HEK293 (cell line): Measurements from ENCODE around the gene PODXL2.

Source experiments
- GFI1B ChIP-seq: fragments of 450-650 bp; formaldehyde crosslinking; IDR thresholded peaks from 2 replicates; pipeline ENCODE4 v1.5.1; 2016; ENCODE audit warnings: missing biosample characterization, missing genetic modification characterization
- MZF1 ChIP-seq: fragments of 450-650 bp; formaldehyde crosslinking; IDR thresholded peaks from 2 replicates; pipeline ENCODE4 v1.5.1; 2017; ENCODE audit warnings: missing biosample characterization, missing genetic modification characterization, borderline replicate concordance
- RBAK ChIP-seq: fragments of 450-650 bp; formaldehyde crosslinking; IDR thresholded peaks from 2 replicates; pipeline ENCODE4 v1.5.1; 2016; ENCODE audit warnings: missing biosample characterization, missing genetic modification characterization
- REPIN1 ChIP-seq: fragments of 450-650 bp; formaldehyde crosslinking; IDR thresholded peaks from 2 replicates; pipeline ENCODE4 v1.5.1; 2017; ENCODE audit warnings: missing biosample characterization, missing genetic modification characterization, low read depth
- SALL2 ChIP-seq: fragments of 450-650 bp; formaldehyde crosslinking; IDR thresholded peaks from 2 replicates; pipeline ENCODE4 v1.5.0; 2017; ENCODE audit warnings: missing biosample characterization, mild to moderate bottlenecking, missing genetic modification characterization, borderline replicate concordance
- ZBTB17 ChIP-seq: fragments of 450-650 bp; formaldehyde crosslinking; IDR thresholded peaks from 2 replicates; pipeline ENCODE4 v1.5.1; 2016; ENCODE audit warnings: missing biosample characterization, missing genetic modification characterization
- ZFHX2 ChIP-seq: fragments of 450-650 bp; formaldehyde crosslinking; conservative IDR thresholded peaks from 2 replicates; pipeline ENCODE4 v1.5.1; 2016; ENCODE audit warnings: missing biosample characterization, missing genetic modification characterization
- ZNF169 ChIP-seq: fragments of 450-650 bp; formaldehyde crosslinking; IDR thresholded peaks from 2 replicates; pipeline ENCODE4 v1.5.1; 2016; ENCODE audit warnings: missing biosample characterization, missing genetic modification characterization
- ZNF175 ChIP-seq: fragments of 450-650 bp; formaldehyde crosslinking; IDR thresholded peaks from 2 replicates; pipeline ENCODE4 v1.5.1; 2016; ENCODE audit warnings: missing biosample characterization, missing genetic modification characterization
- ZNF2 ChIP-seq: fragments of 450-650 bp; formaldehyde crosslinking; IDR thresholded peaks from 2 replicates; pipeline ENCODE4 v1.5.1; 2016; ENCODE audit warnings: missing biosample characterization, missing genetic modification characterization
- ZNF214 ChIP-seq: fragments of 450-650 bp; formaldehyde crosslinking; IDR thresholded peaks from 2 replicates; pipeline ENCODE4 v1.5.1; 2017; ENCODE audit warnings: missing biosample characterization, mild to moderate bottlenecking, missing genetic modification characterization, borderline replicate concordance
- ZNF239 ChIP-seq: fragments of 450-650 bp; formaldehyde crosslinking; IDR thresholded peaks from 2 replicates; pipeline ENCODE4 v1.5.1; 2016; ENCODE audit warnings: missing biosample characterization, missing genetic modification characterization
- ZNF302 ChIP-seq: fragments of 450-650 bp; formaldehyde crosslinking; IDR thresholded peaks from 2 replicates; pipeline ENCODE4 v1.5.1; 2016; ENCODE audit warnings: missing biosample characterization, missing genetic modification characterization, low read depth
- ZNF311 ChIP-seq: fragments of 450-650 bp; formaldehyde crosslinking; IDR thresholded peaks from 2 replicates; pipeline ENCODE4 v1.5.1; 2017; ENCODE audit warnings: missing biosample characterization, missing genetic modification characterization, borderline replicate concordance
- ZNF529 ChIP-seq: fragments of 450-650 bp; formaldehyde crosslinking; IDR thresholded peaks from 2 replicates; pipeline ENCODE4 v1.5.1; 2017; ENCODE audit warnings: missing genetic modification characterization, missing biosample characterization; ENCODE audit not compliant: insufficient replicate concordance
- ZNF530 ChIP-seq: fragments of 450-650 bp; formaldehyde crosslinking; IDR thresholded peaks from 2 replicates; pipeline ENCODE4 v1.5.1; 2016; ENCODE audit warnings: low read depth, missing biosample characterization, missing genetic modification characterization
- ZNF596 ChIP-seq: fragments of 450-650 bp; IDR thresholded peaks from 2 replicates; pipeline ENCODE4 v1.5.0; 2018; ENCODE audit warnings: missing biosample characterization, mild to moderate bottlenecking, missing genetic modification characterization, moderate library complexity
- ZNF610 ChIP-seq: fragments of 450-650 bp; formaldehyde crosslinking; IDR thresholded peaks from 2 replicates; pipeline ENCODE4 v1.5.1; 2016; ENCODE audit warnings: missing biosample characterization, missing genetic modification characterization, borderline replicate concordance
- ZNF658 ChIP-seq: fragments of 450-650 bp; formaldehyde crosslinking; IDR thresholded peaks from 2 replicates; pipeline ENCODE4; 2016; ENCODE audit warnings: missing biosample characterization, missing genetic modification characterization
- TF ChIP-seq, protein P1 (sequence below): fragments of 450-650 bp; formaldehyde crosslinking; IDR thresholded peaks from 2 replicates; pipeline ENCODE4 v1.5.1; 2016; ENCODE audit warnings: missing biosample characterization, missing genetic modification characterization
- TF ChIP-seq, protein P2 (sequence below): fragments of 450-650 bp; formaldehyde crosslinking; IDR thresholded peaks from 2 replicates; pipeline ENCODE4 v1.5.1; 2016; ENCODE audit warnings: missing biosample characterization, missing genetic modification characterization
- TF ChIP-seq, protein P3 (sequence below): fragments of 450-650 bp; formaldehyde crosslinking; IDR thresholded peaks from 2 replicates; pipeline ENCODE4 v1.5.1; 2016; ENCODE audit warnings: missing biosample characterization, missing genetic modification characterization
- TF ChIP-seq, protein P4 (sequence below): fragments of 450-650 bp; formaldehyde crosslinking; IDR thresholded peaks from 2 replicates; pipeline ENCODE4 v1.5.1; 2016; ENCODE audit warnings: missing biosample characterization, missing genetic modification characterization, borderline replicate concordance
- TF ChIP-seq, protein P5 (sequence below): fragments of 450-650 bp; formaldehyde crosslinking; IDR thresholded peaks from 2 replicates; pipeline ENCODE4 v1.5.1; 2017; ENCODE audit warnings: missing biosample characterization, missing genetic modification characterization
- TF ChIP-seq, protein P6 (sequence below): fragments of 450-650 bp; formaldehyde crosslinking; IDR thresholded peaks from 2 replicates; pipeline ENCODE4 v1.5.1; 2016; ENCODE audit warnings: missing biosample characterization, missing genetic modification characterization

PODXL2 gene

DNA sequence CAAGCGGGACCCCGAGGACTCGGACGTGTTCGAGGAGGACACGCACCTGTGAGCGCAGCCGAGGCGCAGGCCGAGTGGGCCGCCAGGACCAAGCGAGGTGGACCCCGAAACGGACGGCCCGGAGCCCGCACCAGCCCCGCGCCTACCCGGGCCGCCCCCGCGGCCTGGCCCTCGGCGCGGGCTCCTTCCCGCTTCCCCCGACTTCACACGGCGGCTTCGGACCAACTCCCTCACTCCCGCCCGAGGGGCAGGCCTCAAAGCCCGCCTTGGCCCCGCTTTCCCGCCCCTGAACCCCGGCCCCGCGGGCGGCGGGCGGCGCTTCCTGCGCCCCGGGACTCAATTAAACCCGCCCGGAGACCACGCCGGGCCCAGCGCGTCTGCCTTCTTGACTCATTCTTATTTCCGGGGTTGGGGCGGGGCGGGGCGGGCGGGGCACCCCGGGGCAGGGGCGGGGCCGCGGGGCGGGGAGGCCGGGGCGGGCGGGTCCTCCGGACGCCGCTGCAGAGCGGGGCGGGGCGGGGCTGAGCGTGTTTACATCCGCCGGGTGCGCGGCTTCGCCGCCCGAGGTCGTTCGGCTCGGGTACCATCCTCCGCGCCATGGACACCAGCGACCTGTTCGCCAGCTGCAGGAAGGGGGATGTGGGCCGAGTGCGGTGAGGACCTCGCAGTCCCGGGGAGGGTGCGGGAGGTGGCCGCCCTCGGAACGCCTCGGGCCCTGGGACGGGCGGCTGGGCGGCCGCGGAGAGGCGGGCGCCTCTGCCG is 43.6 kb downstream of the PODXL2 start, which contains the start of gene ABTB1 (continued):
- TF ChIP-seq ZBTB17 (tag by site-specific recombination) (no peak), ZNF610 (no peak), ZFHX2 (tag by site-specific recombination) (0 out of 2 replicates have a peak, but pooled peaks have one; percentile 9), REPIN1 (no peak), ZNF214 (tag by site-specific recombination) (no peak), SALL2 (tag by site-specific recombination) (no peak), ZNF311 (tag by site-specific recombination) (no peak), ZNF658 (tag by site-specific recombination) (no peak), ZNF596 (tag by site-specific recombination) (no peak), ZNF530 (tag by site-specific recombination) (no peak), ZNF529 (no peak), MZF1 (tag by site-specific recombination) (no peak), GFI1B (tag by site-specific recombination) (no peak), RBAK (no peak), ZNF239 (tag by site-specific recombination) (no peak), ZNF169 (no peak), ZNF175 (tag by site-specific recombination) (no peak), ZNF2 (no peak), ZNF302 (no peak)
- TF ChIP-seq, protein P1, sequence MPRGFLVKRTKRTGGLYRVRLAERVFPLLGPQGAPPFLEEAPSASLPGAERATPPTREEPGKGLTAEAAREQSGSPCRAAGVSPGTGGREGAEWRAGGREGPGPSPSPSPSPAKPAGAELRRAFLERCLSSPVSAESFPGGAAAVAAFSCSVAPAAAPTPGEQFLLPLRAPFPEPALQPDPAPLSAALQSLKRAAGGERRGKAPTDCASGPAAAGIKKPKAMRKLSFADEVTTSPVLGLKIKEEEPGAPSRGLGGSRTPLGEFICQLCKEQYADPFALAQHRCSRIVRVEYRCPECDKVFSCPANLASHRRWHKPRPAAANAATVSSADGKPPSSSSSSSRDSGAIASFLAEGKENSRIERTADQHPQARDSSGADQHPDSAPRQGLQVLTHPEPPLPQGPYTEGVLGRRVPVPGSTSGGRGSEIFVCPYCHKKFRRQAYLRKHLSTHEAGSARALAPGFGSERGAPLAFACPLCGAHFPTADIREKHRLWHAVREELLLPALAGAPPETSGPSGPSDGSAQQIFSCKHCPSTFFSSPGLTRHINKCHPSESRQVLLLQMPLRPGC (tag by site-specific recombination): no peak
- TF ChIP-seq, protein P2, sequence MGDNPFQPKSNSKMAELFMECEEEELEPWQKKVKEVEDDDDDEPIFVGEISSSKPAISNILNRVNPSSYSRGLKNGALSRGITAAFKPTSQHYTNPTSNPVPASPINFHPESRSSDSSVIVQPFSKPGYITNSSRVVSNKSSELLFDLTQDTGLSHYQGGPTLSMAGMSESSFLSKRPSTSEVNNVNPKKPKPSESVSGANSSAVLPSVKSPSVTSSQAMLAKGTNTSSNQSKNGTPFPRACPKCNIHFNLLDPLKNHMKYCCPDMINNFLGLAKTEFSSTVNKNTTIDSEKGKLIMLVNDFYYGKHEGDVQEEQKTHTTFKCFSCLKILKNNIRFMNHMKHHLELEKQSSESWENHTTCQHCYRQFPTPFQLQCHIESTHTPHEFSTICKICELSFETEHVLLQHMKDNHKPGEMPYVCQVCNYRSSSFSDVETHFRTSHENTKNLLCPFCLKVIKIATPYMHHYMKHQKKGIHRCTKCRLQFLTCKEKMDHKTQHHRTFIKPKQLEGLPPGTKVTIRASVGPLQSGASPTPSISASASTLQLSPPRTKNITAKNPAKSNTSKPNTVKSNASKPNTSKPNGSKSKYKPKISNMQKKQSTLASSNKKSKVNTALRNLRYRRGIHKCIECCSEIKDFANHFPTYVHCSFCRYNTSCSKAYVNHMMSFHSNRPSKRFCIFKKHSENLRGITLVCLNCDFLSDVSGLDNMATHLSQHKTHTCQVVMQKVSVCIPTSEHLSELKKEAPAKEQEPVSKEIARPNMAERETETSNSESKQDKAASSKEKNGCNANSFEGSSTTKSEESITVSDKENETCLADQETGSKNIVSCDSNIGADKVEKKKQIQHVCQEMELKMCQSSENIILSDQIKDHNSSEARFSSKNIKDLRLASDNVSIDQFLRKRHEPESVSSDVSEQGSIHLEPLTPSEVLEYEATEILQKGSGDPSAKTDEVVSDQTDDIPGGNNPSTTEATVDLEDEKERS: no peak
- TF ChIP-seq, protein P3, sequence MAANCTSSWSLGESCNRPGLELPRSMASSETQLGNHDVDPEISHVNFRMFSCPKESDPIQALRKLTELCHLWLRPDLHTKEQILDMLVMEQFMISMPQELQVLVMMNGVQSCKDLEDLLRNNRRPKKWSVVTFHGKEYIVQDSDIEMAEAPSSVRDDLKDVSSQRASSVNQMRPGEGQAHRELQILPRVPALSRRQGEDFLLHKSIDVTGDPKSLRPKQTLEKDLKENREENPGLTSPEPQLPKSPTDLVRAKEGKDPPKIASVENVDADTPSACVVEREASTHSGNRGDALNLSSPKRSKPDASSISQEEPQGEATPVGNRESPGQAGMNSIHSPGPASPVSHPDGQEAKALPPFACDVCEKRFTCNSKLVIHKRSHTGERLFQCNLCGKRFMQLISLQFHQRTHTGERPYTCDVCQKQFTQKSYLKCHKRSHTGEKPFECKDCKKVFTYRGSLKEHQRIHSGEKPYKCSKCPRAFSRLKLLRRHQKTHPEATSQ (tag by site-specific recombination): no peak
- TF ChIP-seq, protein P4, sequence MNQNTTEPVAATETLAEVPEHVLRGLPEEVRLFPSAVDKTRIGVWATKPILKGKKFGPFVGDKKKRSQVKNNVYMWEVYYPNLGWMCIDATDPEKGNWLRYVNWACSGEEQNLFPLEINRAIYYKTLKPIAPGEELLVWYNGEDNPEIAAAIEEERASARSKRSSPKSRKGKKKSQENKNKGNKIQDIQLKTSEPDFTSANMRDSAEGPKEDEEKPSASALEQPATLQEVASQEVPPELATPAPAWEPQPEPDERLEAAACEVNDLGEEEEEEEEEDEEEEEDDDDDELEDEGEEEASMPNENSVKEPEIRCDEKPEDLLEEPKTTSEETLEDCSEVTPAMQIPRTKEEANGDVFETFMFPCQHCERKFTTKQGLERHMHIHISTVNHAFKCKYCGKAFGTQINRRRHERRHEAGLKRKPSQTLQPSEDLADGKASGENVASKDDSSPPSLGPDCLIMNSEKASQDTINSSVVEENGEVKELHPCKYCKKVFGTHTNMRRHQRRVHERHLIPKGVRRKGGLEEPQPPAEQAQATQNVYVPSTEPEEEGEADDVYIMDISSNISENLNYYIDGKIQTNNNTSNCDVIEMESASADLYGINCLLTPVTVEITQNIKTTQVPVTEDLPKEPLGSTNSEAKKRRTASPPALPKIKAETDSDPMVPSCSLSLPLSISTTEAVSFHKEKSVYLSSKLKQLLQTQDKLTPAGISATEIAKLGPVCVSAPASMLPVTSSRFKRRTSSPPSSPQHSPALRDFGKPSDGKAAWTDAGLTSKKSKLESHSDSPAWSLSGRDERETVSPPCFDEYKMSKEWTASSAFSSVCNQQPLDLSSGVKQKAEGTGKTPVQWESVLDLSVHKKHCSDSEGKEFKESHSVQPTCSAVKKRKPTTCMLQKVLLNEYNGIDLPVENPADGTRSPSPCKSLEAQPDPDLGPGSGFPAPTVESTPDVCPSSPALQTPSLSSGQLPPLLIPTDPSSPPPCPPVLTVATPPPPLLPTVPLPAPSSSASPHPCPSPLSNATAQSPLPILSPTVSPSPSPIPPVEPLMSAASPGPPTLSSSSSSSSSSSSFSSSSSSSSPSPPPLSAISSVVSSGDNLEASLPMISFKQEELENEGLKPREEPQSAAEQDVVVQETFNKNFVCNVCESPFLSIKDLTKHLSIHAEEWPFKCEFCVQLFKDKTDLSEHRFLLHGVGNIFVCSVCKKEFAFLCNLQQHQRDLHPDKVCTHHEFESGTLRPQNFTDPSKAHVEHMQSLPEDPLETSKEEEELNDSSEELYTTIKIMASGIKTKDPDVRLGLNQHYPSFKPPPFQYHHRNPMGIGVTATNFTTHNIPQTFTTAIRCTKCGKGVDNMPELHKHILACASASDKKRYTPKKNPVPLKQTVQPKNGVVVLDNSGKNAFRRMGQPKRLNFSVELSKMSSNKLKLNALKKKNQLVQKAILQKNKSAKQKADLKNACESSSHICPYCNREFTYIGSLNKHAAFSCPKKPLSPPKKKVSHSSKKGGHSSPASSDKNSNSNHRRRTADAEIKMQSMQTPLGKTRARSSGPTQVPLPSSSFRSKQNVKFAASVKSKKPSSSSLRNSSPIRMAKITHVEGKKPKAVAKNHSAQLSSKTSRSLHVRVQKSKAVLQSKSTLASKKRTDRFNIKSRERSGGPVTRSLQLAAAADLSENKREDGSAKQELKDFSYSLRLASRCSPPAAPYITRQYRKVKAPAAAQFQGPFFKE: no peak
- TF ChIP-seq, protein P5, sequence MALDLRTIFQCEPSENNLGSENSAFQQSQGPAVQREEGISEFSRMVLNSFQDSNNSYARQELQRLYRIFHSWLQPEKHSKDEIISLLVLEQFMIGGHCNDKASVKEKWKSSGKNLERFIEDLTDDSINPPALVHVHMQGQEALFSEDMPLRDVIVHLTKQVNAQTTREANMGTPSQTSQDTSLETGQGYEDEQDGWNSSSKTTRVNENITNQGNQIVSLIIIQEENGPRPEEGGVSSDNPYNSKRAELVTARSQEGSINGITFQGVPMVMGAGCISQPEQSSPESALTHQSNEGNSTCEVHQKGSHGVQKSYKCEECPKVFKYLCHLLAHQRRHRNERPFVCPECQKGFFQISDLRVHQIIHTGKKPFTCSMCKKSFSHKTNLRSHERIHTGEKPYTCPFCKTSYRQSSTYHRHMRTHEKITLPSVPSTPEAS: no peak
- TF ChIP-seq, protein P6, sequence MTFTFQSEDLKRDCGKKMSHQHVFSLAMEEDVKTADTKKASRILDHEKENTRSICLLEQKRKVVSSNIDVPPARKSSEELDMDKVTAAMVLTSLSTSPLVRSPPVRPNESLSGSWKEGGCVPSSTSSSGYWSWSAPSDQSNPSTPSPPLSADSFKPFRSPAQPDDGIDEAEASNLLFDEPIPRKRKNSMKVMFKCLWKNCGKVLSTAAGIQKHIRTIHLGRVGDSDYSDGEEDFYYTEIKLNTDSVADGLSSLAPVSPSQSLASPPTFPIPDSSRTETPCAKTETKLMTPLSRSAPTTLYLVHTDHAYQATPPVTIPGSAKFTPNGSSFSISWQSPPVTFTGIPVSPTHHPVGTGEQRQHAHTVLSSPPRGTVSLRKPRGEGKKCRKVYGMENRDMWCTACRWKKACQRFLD: no peak
